Prostate gland (tissue), 2 donors: Measurements from ENCODE around the gene TVP23C.
"Not testable (repeated sequence)": the region's sequence is repeated elsewhere in the genome, so short reads cannot be mapped to it uniquely, and the experiment has no call there.

ENCODE experiments used
- POLR2A ChIP-seq: fragments of 450-650 bp; IDR thresholded peaks from one replicate; pipeline ENCODE4 v1.6.1; 2016; ENCODE audit warnings: antibody characterized with exemption, mild to moderate bottlenecking
- POLR2AphosphoS5 ChIP-seq: sonication (generic); formaldehyde crosslinking; IDR thresholded peaks from one replicate; pipeline ENCODE4 v1.6.1; 2017; ENCODE audit warnings: antibody characterized with exemption
- TF ChIP-seq, protein P1 (sequence below), 4 experiments: fragments of 200-600 bp in 2 of 4; fragments of 450-650 bp in 2 of 4; sonication (generic) in 2 of 4; IDR thresholded peaks; 1 replicate in 3 of 4; 2 replicates in 1 of 4; pipeline ENCODE4 v1.5.1; 2016 to 2019; ENCODE audit warnings: antibody characterized with exemption in 4 of 4, mild to moderate bottlenecking in 2 of 4, moderate library complexity in 2 of 4

DNA sequence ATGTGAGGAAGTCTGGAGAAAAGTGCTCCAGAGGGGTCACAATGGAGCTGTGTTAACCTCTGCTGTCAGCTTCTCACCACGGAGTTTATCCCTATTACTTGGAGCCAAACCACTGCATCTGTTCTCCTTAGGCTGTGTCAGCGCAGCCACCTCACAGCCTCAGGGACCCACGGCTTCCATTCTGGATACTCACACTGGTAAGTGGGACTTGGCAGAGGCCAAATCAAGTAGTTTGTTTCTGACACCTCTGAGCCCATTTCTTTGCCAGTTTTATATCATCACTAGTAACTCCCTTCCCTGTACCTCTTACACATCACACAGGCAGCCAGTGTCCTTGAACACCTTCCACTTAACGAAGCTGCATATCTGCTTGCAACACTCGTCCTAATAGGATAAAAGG, 11.4 kb upstream of the TVP23C start:
- TF ChIP-seq, protein P1, sequence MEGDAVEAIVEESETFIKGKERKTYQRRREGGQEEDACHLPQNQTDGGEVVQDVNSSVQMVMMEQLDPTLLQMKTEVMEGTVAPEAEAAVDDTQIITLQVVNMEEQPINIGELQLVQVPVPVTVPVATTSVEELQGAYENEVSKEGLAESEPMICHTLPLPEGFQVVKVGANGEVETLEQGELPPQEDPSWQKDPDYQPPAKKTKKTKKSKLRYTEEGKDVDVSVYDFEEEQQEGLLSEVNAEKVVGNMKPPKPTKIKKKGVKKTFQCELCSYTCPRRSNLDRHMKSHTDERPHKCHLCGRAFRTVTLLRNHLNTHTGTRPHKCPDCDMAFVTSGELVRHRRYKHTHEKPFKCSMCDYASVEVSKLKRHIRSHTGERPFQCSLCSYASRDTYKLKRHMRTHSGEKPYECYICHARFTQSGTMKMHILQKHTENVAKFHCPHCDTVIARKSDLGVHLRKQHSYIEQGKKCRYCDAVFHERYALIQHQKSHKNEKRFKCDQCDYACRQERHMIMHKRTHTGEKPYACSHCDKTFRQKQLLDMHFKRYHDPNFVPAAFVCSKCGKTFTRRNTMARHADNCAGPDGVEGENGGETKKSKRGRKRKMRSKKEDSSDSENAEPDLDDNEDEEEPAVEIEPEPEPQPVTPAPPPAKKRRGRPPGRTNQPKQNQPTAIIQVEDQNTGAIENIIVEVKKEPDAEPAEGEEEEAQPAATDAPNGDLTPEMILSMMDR (IDR thresholded peaks at IDR 0.05), result not testable (repeated sequence)
- TF ChIP-seq POLR2A, POLR2AphosphoS5: not testable (repeated sequence)
